Muscle of back (tissue), 11 donors: ENCODE data around the gene DAB2. TPM values are rescaled to one million over a fixed set of nuclear protein-coding genes. Genes with fewer than 3 reads are reported as not detected.
"Not testable (repeated sequence)": the region's sequence is repeated elsewhere in the genome, so short reads cannot be mapped to it uniquely, and the experiment has no call there.

Source experiments
- DNase-seq, 3 donors: peaks; one replicate each; pipeline versions ENCODE4 v3.0.0 to v3.0.0-alpha.2; 2013
- polyA plus RNA-seq, 10 donors: library from polyadenylated mRNA; unstranded; fragments of 120-200 nt; gene quantifications; one replicate each; pipeline ENCODE4 v1.2.1, GENCODE V29; 2013; ENCODE audit not compliant: insufficient read length in 10 of 10

Gene DAB2
- polyA plus RNA-seq, 10 donors, result 93.1 to 139 (median 110) TPM

GRCh38 chr5:39352170-39352569 lies 72.6 kb downstream of the DAB2 start:
- no peak for DNase-seq

- no peak for DNase-seq
These were observed 75.3 kb downstream of the DAB2 start for GRCh38 chr5:39349484-39349883.

GRCh38 chr5:39342460-39342859 lies 82.3 kb downstream of the DAB2 start:
- no peak for DNase-seq

GRCh38 chr5:39341896-39342295 lies 82.9 kb downstream of the DAB2 start:
- peak; percentile 52 to 91 (median 65) for DNase-seq

GRCh38 chr5:39340506-39340905 lies 84.3 kb downstream of the DAB2 start:
- peak; percentile 75 to 92 (median 85) for DNase-seq

GRCh38 chr5:39337252-39337915 lies 87.4 kb downstream of the DAB2 start:
- DNase-seq, result peak; percentile 58 to 87 (median 67)

GRCh38 chr5:39334296-39334695 lies 90.5 kb downstream of the DAB2 start:
- not testable (repeated sequence) for DNase-seq

- DNase-seq, result no peak
These were observed 91.7 kb downstream of the DAB2 start for GRCh38 chr5:39333104-39333503.

- peak; percentile 78 to 93 (median 83) for DNase-seq
These were observed 92.9 kb downstream of the DAB2 start for GRCh38 chr5:39331861-39332381.

GRCh38 chr5:39328731-39329130 lies 96.0 kb downstream of the DAB2 start:
- DNase-seq, result no peak

- no peak for DNase-seq
These were observed 101.2 kb downstream of the DAB2 start for GRCh38 chr5:39323542-39323941.

Other genes with a start within 250 kb of the DAB2 start
- 10 to 100 TPM in 1 of 10 donors, 1 to 10 TPM in 9; 1.9 to 17.6 (median 2.8) TPM for gene FYB1, start 205.4 kb downstream of the DAB2 start, polyA plus RNA-seq
- gene C9, start 60.5 kb downstream of the DAB2 start, polyA plus RNA-seq, result under 1 TPM; 0.20 to 0.53 (median 0.43) TPM